GM18520 (cell line): ENCODE data around the gene ACER1.
A peak's percentile ranks its signal among the peaks of the same experiment; 100 is the strongest.
"Not testable (repeated sequence)": the region's sequence is repeated elsewhere in the genome, so short reads cannot be mapped to it uniquely, and the experiment has no call there.

Source experiments
- ATAC-seq: cut with Tn5 transposase; IDR thresholded peaks from one replicate; pipeline ENCODE4 v1.9.1; 2021; ENCODE audit not compliant: unreplicated experiment

The ACER1 gene, protein sequence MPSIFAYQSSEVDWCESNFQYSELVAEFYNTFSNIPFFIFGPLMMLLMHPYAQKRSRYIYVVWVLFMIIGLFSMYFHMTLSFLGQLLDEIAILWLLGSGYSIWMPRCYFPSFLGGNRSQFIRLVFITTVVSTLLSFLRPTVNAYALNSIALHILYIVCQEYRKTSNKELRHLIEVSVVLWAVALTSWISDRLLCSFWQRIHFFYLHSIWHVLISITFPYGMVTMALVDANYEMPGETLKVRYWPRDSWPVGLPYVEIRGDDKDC

DNA sequence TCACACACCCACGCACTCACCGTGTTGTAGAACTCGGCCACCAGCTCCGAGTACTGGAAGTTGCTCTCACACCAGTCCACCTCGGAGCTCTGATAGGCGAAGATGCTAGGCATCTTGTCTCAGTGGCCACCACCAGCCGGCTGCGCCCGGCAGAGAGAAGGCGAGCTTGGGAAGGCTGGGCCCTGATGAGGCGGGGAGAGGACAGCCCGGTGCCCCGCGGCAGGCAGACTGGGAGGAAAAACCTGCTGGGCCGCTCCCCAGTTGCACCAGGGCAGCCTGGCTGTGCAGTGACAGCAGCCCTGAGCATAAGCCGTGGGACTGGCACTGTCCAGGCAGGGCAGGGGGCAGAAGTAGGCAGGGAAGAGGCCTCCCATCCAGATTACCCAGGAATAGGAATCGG, at the start of gene ACER1:
TSS of gene ACER1 (minus strand) at position 174 of the 400 bp plus-strand sequence. CDS start at position 113, 61 bp downstream.
- no peak for ATAC-seq

DNA sequence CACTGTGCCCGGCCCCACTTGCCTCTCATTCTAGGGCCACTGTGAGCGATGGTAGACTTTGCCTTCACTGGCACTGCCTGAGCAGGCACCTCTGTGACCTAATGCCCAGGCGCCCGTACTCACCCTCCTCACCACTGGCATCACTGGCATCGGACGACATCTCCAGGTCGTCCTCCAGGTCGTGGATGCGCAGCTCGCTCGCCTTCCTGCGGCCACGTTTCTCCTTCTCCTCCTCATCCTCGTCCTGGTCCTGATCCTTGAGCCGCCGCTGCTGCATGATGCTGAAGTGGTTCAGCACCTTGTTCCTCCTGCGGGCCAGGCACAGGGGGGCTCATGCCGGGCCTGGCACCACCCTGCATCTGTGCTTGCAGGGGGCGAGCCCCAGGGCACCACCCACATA, 49.8 kb upstream of the ACER1 start:
- ATAC-seq = no peak

DNA sequence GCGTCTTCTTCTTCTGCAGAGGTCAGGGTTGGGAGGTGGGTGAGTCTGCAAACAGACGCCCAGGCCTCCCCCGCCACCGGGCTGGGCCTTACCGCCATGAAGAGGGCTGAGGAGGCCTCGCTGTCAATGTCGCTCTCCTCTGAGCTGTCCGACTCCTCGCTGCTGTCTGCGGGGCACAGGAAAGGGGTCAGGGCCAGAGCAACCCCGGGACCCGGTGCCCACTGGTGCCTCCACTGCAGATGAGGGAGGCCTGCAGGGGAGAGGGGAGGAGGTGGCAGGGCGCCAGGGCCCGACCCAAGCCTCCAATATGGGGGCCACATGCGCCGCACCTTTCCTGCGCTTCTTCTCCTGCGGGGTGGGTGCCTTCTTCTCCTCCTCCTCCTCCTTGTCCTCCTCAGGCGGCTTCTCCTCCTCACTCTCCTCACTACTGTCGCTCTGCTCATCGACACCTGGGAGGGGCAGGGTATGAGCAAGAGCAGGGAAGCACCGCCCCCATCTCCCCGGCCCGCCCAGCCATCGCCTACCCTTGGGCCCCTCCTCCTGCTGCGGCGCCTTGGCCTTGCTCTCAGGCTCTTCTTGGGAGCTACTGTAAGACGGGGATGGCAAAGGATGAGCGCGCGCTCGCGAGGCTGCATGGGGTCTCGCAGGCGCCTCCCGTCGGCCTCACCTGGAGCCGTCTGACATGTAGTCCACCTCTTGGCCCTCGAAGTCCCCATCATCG, 47.8 kb upstream of the ACER1 start:
- ATAC-seq = no peak

DNA sequence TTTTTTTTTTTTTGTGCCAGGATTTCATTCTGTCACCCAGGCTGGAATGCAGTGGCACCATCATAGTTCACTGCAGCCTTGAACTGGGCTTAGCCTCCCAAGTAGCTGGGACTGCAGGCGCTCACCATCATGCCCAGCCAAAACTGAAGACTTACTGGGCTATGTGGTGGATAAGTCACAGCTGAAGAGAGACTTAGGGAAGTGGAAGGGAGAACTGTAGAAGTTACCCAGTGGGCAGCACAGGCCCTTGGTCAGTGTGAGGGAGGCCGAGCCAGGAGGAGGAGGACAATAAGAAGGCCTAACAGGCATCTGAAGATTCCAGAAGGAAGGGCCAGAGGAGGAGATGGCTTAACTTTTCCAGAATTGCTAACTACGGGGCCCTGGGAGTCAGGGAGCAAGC, 46.3 kb upstream of the ACER1 start:
- ATAC-seq = no peak

DNA sequence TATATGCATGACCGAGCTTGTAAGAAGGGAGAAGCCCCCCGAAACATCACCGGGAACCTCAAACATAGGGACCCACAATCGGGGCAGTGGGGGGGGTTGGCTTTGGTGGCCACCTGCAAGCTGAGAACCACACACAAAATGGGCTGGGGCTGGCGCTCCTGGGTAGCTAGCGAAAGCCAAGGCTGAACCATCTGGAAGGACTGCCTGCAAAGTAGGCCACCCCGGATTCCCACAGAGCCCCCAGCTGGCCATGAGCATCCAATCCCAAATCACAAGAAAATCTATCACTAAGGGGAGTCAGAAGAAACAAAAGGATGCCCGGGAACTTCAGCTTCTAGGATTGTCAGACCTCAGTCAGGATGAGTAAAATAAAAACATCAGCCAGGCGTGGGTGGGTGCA, 45.1 kb upstream of the ACER1 start:
- no peak for ATAC-seq

DNA sequence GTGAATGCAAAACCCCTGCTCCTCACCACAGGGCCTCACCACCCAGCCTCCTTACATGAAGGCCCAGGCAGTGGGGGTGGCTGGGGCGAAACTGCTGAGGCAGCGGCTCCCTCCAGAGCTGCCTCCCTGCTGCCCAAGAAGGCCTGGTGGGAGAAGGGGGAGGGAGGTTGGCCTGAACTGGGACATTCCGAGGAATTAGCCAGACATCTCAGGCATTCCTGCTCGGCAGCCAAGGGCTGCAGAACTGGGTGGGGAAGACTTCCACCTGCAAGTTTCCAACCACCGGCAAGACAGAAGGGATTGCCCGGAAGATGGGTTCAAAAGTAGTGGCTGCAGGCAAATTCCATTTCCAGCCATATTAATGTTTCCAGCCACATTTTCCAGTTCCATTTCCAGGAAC, 44.6 kb upstream of the ACER1 start:
- no peak for ATAC-seq

DNA sequence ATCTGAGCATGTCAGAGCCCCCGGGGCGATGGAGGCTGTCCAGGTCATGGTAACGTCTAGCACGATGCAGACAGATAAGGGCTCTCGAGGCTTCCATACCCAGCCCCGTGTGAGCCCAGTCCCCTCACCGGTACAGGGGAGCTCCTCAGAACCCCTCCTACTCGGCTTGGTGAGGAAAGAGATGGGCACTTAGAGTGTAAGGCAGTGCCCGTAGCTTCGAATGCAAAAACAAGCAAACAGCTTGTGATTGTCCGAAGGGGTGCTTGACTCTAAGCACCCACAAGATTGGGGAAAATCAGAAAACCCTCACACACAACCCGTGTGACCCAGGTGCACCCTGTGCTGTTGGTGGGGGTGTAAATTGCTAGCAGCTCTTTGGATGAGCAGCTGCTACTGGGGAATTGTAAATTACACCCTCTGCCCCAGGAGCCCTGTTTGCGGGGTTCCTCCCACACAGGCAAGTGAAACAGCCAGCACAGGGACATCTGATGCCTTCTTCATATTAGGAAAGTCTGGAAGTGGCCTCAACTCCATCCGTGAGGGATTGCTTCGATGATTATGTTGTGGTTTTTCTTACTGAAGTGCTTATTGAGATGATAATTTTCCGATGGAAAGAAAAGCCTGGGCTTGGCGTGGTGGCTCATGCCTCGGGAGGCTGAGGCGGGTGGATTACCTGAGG, 43.2 kb upstream of the ACER1 start:
- no peak for ATAC-seq

DNA sequence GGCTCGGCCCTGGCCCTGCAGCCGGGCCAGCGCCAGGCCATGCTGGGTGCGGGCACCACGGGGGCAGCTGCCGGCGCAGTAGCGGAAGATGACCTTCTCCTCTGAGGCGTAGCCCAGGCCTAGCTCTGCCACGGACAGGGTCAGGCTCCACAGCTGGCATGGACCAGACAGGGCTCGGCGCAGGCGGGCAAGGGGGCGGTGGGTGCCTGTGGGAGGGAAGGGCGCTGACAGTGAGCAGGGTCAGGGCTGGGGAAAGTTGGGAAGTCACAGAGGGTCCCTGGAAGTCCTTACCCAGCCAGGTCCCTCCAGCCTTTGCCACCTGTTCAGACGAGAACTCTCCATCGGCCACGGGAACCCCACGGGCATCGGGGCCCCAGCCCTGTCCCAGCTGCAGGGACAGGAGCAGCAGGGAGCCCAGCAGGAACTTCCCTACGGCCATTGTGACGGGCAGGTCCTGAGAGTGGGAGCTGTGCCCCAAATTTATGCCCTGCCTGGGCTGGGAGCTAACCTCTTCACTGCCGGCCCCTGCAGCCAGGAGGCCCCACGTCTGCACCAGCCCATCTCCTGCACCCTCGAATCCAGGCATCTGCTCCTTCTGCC, 42.1 kb upstream of the ACER1 start, which contains the start of gene PSPN:
TSS of gene PSPN (minus strand) at position 523 of the 600 bp plus-strand sequence. CDS start at position 439, 84 bp downstream.
- ATAC-seq = no peak

DNA sequence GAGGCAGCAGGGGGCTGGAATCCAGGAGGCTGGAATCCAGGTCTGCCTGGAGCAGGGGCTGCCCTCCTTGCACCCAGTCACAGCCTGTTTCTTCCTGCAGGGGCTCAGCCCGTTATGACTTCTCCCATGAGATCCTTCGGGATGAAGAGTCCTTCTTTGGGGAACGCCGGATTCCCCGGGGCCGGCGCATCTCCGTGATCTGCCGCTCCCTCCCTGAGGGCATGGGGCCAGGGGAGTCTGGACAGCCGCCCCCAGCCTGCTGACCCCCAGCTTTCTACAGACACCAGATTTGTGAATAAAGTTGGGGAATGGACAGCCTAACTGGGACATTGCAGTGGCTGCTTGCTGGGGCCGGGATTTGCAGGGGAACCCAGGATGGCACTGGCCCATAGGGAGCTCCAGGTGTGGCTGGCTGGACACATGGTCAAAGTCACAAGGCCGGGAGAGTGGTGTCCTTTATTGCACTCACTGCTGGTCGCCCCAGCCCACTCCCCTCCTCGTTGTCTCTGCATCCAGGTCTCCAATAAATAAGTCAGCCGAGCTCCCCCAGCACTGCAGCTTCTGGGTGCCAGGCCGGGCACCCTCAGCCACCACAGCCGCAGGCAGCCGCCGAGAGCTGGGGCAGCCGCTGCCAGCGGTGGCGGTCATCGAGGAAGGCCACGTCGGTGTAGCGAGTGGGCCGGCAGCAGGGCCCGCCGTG, 41.4 kb upstream of the ACER1 start:
- ATAC-seq = no peak

DNA sequence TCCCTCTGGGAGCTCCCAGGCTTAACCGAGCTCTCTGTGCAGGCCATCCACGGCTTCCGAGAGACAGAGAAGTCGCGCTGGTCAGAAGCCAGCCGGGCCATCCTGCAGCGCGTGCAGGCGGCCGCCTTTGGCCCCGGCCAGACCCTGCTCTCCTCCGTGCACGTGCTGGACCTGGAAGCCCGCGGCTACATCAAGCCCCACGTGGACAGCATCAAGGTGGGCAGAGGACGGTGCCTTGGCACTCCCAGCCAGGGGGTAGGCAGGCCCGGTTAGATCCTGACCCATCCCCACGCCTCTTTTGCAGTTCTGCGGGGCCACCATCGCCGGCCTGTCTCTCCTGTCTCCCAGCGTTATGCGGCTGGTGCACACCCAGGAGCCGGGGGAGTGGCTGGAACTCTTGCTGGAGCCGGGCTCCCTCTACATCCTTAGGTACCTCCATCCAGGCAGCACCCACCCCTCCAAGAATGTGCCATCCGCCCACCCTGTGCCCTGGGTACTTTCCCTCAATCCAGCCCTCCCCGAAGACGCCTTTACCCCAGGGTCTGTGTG, 40.8 kb upstream of the ACER1 start:
- ATAC-seq = no peak

DNA sequence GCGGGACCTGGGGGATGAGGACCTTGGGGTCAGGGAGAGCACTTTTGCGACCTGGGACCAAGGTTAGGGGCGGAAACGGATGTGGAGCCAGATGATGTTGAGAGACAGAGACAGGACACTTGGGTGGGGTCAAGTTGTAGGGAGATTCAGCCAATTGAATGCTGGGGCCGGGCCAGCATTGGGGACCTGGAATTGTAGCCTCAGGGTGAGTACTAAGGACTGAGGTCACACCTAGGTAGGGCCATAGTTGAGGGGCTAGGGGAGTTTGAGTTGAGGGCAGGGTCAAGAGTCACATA, 40.3 kb upstream of the ACER1 start:
- no peak for ATAC-seq

DNA sequence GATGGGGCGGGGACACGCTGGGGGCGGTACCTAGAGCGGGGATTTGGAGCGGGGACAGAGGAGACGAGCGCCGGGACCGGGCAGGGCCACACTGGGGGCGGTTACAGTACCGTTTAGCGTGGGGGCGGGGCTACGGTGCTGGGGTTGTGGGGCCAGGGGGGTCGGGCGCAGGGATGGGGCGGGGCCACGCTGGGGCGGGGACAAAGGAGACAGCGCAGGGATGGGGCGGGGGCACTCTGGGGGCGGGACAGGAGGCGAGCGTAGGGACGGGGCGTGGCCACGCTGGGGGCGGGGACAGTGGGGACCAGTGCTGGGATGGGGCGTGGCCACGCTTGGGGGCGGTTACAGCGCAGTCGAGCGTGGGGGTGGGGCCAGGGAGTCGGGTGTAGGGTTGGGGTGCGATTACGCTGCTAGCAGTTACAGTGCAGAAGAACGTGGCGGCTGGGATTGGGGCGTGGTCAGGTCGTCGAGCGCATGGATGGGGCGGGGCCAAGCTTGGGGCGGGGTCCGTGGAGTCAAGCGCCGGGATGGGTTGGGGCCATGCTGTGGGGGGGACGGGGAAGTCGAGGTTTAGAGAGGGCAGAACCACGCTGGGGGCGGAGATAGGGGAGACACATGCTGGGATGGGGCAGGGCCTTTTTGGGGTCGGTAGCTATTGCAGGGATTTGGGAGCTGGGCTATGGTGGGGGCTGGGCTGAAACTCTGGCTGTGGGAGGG, 39.8 kb upstream of the ACER1 start:
- ATAC-seq = peak; percentile 26

DNA sequence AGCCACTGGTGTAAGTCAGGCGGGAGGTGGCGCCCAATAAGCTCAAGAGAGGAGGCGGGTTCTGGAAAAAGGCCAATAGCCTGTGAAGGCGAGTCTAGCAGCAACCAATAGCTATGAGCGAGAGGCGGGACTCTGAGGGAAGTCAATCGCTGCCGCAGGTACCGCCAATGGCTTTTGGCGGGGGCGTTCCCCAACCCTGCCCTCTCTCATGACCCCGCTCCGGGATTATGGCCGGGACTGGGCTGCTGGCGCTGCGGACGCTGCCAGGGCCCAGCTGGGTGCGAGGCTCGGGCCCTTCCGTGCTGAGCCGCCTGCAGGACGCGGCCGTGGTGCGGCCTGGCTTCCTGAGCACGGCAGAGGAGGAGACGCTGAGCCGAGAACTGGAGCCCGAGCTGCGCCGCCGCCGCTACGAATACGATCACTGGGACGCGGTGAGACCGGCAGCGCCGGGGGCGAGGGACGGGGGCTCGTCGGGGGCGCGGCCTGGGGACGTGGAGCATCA, 39.2 kb upstream of the ACER1 start, which contains the start of gene ALKBH7:
TSS of gene ALKBH7 (plus strand) at position 201 of the 502 bp plus-strand sequence. CDS start at position 228, 27 bp downstream.
- ATAC-seq = peak; percentile 85

DNA sequence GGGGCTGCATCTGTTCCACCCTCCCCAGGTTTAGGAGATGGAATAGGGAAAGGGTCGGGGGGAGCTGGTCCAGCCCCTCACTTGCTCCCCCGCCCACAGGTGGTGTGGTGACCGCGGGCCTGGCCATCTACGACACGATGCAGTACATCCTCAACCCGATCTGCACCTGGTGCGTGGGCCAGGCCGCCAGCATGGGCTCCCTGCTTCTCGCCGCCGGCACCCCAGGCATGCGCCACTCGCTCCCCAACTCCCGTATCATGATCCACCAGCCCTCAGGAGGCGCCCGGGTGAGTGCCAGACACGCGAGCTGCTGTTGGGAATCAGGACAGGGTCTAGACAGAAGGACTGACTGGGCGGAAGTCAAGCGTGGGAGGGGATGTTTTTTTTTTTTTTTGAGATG, 30.9 kb upstream of the ACER1 start:
- ATAC-seq = no peak

DNA sequence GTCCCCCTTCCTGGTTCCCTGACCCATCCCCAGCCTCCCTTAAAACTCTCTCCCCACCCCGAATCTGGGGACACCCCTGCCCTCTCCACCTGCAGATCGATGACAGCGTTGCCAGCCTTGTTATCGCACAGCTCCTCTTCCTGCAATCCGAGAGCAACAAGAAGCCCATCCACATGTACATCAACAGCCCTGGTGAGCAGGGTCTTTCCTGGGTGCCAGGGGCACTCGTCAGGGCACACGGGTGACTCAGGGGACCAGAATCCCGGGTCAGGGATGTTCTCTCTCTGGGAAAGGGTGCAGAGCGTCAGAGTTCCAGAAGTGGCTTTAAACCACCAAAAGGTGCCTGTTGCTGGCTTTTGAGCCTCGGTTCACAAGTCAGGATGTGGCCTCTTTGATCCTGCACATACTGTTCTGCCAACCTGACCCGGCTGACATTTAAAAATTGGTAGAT, 29.0 kb upstream of the ACER1 start:
- no peak for ATAC-seq

DNA sequence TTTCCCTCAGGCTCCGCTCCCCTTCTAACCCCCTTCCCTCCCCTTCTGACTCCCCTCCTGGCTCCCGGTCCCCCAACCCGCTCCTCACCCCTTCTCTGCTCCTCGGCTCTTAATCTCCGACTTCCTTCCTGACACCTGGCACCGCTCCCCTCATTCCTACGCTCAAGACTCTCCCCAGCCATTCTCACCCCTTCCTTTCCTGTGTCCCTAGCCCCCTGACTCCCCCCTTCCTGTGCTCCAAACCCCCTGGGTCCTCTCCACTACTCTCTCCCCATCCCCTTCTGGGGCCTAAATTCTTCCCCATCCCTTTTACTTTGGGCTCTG, 28.6 kb upstream of the ACER1 start:
- ATAC-seq = no peak

DNA sequence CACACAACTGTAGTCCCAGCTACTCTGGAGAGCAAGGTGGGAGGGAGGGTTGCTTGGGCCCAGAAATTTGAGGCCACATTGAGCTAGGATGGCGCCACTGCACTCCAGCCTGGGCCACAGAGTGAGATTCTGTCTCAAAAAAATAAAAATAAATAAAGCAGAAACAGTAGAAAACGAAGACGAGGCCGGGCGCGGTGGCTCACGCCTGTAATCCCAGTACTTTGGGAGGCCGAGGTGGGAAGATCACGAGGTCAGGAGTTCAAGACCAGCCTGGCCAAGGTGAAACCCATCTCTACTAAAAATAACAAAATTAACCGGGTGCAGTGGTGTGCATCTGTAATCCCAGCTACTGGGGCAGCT, 27.4 kb upstream of the ACER1 start:
- ATAC-seq = not testable (repeated sequence)

DNA sequence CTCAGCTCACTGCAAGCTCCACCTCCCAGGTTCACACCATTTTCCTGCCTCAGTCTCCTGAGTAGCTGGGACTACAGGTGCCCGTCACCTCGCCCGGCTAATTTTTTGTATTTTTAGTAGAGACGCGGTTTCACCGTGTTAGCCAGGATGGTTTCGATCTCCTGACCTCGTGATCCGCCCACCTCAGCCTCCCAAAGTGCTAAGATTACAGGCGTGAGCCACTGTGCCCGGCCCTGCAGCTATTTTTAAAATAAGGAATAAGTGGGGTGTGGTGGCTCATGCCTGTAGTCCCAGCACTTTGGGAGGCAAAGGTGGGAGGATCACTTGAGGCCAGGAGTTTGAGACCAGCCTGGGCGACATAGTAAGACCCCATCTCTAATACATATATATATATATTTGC, 27.0 kb upstream of the ACER1 start:
- ATAC-seq = not testable (repeated sequence)

DNA sequence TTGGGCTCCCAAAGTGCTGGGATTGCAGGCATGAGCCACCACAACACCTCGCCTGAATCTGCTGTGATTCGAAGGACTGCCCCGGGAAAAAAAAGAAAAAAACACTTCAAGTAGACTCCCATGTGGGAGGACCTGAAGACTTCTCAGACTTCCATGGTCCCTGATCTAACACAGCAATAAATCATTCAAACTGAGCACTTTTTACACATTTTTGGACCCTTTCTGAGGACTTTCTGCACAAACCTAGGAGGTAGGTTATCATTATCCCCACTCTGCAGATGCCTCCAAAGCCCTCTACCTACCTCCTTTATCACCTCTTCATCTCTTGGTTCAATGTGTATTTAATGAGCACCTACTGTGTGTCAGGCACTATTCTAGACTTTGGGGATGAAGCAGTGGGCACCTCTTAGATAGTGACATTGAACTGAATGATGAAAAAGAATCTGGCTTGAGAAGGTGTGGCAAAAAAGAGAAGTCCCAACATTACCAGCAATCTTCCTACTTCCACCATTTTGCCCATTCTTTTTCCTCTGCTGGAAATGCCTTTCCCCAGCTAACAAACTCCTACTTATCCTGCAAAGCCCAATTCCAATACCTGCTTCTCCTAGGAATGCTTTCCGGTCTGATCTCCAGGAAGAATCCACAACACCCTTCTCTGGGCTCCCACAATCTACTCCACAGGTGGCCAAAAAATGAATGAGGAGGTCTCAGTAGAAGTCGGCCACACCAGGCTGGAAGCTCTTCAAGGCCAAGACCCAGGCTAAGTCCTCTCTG, 26.3 kb upstream of the ACER1 start:
- no peak for ATAC-seq
